NCI-H345 (cell line): ENCODE measurements around the gene STK32A.

Experiments
- DNase-seq: peaks from one replicate; lab custom pipeline; 2025; lab: John Stamatoyannopoulos, UW

The STK32A gene

GRCh38 chr5:147259837-147260236 lies 25.0 kb downstream of the STK32A start:
- DNase-seq, result no peak

- DNase-seq, result no peak
These were observed 32.4 kb downstream of the STK32A start for GRCh38 chr5:147267082-147267832.

DNA sequence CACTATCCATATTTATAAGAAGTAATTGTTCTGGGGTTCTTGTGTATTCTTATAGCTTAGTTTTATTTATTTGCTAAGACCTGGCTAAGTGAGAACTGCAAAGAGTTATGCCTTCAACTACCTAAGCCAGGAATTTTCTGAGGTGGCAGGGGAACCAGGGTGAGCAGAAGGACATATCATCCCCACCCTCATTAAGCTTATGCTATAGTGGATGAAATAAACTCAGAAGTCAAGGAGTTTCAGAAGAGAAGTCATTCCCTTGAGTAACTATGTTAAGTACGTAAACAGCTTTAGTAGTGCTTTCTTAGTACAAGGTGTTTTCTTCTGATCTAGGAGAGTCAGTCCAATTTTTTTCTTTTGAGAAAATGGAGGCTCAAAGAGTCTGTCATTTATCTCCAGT lies 41.7 kb downstream of the STK32A start:
- no peak for DNase-seq

GRCh38 chr5:147286296-147286695 lies 51.5 kb downstream of the STK32A start:
- DNase-seq, result no peak

GRCh38 chr5:147287110-147287509 lies 52.3 kb downstream of the STK32A start:
- DNase-seq, result no peak

GRCh38 chr5:147290261-147290660 lies 55.4 kb downstream of the STK32A start:
- peak; percentile 88 for DNase-seq

- no peak for DNase-seq
These were observed 68.4 kb downstream of the STK32A start for GRCh38 chr5:147303251-147303650.

GRCh38 chr5:147303976-147304375 lies 69.2 kb downstream of the STK32A start:
- no peak for DNase-seq

- DNase-seq, result no peak
These were observed 70.3 kb downstream of the STK32A start for GRCh38 chr5:147305147-147305546.

GRCh38 chr5:147306351-147306750 lies 71.5 kb downstream of the STK32A start:
- no peak for DNase-seq

- no peak for DNase-seq
These were observed 72.3 kb downstream of the STK32A start for GRCh38 chr5:147307170-147307569.

GRCh38 chr5:147309621-147310020 lies 74.8 kb downstream of the STK32A start:
- no peak for DNase-seq

DNA sequence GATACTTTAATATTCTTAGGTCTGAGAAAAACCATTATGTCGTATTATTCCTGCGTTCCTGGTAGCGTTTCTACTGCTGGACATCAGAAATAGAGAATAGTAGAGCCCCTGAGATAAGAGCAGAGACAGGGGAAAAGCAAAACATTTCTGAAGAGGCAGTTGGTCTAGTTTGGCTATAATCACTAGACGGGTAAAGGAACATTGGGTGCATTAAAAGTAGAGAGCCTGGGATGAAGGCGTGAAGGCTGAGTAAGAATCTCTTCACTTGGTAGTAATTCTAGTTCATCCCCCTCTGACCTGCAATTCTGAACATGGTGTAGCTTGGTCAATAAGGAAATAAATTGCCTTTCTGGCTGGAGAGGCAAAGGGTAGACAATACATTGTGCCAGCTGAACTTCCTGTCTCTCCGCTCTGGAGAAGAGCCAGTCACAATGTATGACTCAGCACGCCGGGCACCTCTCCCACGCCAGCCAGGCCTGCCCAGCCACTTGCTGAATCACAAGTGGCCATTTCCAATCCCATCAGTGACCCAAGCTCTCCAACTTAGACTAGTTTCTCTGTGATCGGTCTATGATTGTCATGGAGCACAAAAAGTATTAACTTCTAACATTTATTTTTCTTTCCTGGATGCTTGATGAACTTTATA lies 75.4 kb downstream of the STK32A start:
- peak; percentile 66 for DNase-seq

DNA sequence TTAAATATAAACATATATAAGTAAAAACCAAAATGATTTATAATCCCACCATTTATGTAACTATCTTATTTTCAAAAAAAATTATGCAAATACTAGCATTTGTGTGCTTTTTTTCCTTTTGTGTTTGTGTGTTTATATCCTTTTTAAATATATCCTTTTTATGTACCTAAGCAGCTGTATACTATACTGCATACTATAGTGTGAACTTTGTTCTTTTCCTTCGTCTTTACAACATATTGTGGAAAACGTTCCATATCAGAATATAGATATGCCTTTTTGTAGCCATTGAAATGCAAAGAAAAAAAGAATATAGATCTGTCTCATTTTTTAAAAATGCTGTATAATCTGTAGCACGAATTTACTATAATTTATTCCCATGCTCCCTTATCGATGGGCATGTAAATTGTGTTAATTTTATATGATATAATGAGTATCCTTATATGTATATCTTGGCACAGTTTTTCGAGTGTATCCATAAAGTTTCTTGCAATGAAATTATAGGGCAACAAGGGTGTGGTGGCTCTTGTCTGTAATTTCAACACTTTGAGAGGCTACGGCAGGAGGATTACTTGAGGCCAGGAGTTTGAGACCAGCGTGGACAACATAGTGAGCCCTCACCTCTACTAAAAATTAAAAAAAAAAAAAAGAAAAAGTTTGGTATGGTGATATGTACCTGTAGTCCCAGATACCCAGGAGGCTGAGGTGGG lies 83.3 kb downstream of the STK32A start:
- no peak for DNase-seq

DNA sequence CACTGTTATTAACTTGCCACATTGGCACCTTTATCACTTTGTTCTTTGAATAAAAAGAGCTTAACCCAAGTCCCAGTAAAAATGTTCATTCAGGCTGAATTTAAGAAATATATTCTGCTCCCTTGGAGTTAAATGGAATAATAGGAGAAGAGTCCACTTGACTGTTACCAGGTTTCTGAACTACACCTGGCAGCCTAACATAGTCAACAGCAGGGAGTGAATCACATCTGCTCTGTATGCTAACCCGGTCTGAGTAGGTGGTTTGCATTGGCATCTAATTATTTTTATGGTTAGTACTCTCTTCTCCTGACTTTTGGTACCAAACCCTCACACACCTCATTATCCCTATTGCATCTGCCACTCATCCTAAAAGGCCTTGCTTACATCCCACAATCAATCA lies 86.7 kb downstream of the STK32A start:
- DNase-seq, result peak; percentile 73

DNA sequence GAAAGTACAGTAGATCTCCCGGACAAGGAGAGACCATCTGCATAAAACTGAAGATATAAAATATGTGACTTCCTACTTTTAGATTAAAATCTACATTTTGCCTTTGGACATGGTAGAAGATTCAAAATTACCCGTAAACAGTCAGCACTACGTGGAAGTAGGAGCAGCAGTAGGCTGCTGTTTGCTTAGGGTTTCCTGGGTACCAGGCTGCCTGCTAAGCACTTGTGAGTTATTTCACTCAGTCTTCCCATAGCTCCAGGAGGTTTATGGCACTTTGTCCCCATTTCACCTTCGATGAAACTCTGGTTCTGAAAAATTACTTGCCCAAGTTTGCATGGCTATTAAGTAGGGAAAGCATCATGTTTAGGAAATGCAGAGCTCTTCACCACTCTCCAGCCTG lies 92.6 kb downstream of the STK32A start:
- no peak for DNase-seq

GRCh38 chr5:147327905-147328304 lies 93.1 kb downstream of the STK32A start:
- DNase-seq, result no peak

GRCh38 chr5:147332658-147333057 lies 97.8 kb downstream of the STK32A start:
- DNase-seq, result peak; percentile 95

- no peak for DNase-seq
These were observed 102.0 kb downstream of the STK32A start for GRCh38 chr5:147336876-147337275.

- DNase-seq, result no peak
These were observed 104.5 kb downstream of the STK32A start for GRCh38 chr5:147339313-147339712.

GRCh38 chr5:147340941-147341340 lies 106.1 kb downstream of the STK32A start:
- DNase-seq, result no peak

- no peak for DNase-seq
These were observed 106.5 kb downstream of the STK32A start for GRCh38 chr5:147341345-147341744.

DNA sequence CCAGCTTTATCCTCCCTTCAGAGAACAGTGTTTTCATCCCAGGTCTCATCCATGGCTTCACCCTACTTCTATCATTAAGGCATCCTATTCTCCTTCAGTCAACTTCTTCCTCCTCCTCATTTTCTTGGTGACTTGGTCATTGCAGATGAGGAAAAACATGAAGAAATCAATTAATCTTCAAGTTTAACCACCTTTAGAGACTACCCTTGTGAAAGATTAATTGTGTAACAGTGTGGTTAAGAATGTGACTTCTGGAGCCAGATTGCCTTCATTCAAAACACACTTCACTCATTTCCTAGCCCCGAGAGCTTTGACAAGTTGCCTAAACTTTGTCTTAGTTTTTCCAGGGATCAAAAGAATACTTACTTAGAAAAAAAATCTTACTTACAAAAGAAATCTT lies 110.0 kb downstream of the STK32A start:
- DNase-seq, result no peak
